ENCODE results near the gene ASB13.
A peak's percentile ranks its signal among the peaks of the same experiment; 100 is the strongest.
"Not testable (repeated sequence)": the region's sequence is repeated elsewhere in the genome, so short reads cannot be mapped to it uniquely, and the experiment has no call there.

The ASB13 gene

DNA sequence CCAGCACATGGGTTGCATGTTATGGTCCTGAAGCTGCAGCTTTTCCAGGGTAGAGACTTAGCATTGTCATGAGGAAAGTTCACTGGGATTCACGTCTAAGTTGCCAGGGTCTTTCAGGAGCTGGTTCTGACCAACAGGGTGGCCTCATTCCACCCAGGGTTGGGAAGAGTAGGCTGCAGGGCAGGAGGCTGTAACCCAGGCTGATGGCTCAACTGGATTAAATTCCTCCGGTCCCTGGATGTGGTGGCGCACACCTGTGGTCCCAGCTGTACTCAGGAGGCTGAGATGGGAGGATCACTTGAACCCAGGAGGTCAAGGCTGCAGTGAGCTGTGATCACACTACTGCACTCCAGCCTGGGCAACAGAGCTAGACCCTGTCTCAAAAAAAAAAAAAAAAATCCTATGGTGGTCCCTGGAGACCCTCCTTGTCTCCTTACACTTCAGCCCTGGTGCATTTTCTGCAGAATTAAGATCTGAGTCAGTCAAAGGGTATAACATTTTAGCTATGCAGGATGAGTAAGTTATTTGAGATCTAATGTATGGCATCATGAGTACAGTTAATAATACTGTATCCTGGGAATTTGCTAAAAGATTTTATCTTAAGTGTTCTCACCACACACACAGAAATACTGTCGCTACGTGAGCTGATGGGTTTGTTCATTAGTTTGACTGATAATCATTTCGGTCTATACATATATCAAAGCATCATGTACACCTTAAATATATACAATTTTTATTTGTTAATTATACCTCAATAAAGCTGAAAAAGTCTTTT lies 44.0 kb downstream of the ASB13 start:
- DNase-seq, result no peak

DNA sequence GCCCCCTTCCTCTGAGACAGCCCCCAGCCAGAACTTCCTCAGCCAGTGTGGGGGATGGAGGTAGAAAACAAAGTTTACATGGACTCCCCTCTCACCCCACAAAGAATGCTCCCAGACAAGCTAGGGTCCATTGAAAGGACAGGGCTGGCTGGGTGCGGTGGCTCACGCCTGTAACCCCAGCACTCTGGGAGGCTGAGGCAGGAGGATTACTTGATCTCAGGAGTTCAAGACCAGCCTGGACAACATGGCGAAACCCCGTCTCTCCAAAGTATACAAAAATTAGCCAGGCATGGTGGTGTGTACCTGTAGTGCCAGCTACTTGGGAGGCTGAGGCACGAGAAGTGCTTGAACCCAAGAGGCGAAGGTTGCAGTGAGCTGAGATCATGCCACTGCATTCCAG lies 45.0 kb downstream of the ASB13 start:
- DNase-seq, result not testable (repeated sequence)

DNA sequence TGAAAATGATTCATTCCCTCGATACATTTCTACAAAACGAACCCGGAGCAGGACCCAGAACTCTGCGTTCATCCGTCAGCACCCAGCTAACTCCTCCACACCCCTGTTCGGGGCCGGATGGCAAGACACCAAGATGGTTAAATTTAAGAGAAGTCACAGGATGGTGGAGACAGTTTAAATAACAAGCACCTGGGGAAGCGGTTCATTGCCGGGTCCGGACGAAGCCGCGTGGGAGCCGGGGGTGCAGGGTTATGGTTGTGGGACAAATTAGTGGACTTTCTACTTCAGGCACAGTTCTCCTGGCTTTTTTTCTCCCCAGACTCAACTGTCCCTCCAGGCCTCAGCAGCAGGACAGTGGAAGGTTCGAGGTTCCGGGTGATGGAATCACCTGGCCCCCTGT lies 45.4 kb downstream of the ASB13 start:
- DNase-seq, result no peak

DNA sequence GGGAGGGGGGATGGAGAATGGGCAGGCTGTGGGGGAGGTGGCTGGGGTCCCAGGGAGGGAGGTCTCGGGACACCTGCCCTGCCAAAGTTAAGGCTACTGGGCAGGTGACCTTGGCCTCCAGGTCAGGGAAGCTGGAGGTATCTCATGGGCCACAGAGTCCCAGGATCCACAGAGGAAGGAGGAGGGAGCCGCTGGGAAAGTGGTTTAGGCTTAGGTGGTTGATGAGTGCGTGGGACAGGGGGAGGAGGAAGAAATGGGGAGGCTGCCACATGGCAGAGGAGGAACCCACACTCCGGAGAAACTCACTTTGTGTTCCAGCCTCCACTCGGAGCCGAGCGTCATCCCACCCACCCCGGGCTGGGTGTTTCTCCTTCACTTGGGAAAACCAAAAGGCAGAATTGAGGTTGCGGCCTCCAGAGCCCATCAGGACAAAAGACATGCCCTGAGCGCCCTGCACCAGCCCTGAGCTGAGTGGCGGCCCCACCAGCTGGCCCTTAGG lies 46.1 kb downstream of the ASB13 start:
- no peak for DNase-seq

- DNase-seq, result peak; percentile 73
These were observed 46.8 kb downstream of the ASB13 start for GRCh38 chr10:5619362-5620211.

DNA sequence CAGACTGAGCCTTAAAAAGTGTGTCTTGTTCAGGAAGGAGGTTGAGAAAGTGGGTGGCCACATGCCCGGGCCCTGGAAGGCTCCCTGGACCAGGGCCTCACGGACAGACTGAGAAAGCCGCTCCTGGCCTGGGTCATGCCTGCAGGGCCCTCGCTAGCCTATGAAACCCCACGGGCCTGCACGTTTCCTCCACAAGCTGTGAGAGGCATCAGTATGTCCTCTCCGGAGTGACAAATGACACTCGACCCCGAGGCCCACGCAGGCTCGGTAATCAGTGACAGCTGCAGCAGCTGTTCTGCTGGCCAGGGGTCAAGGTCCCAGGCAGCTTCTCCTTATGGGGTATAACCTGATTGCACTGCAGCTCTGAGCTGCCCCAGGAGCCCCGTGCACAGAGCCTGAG lies 47.6 kb downstream of the ASB13 start:
- DNase-seq, result no peak

DNA sequence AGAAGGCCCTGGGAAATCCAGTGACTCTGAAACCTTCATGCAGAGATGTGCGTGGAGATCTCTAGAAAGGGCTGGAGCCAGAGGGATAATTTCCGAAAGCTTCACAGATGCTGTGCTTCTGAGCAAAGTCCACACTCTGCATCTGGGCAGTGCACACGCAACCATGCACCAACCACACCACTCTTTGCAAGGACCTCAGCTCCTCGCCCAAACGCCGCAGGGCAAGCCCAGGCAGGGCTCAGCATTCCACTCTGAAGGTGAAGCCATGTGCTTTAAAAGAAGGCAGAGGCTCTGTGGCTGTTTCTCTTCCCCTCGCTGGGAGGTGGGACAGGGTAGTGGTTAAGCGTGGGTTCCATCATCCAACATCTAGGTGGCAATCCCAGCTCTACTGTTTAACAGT lies 48.4 kb downstream of the ASB13 start:
- no peak for DNase-seq

- DNase-seq, result no peak
These were observed 48.9 kb downstream of the ASB13 start for GRCh38 chr10:5617521-5617920.

GRCh38 chr10:5616836-5617235 lies 49.6 kb downstream of the ASB13 start:
- peak; percentile 46 for DNase-seq

GRCh38 chr10:5616046-5616445 lies 50.3 kb downstream of the ASB13 start:
- no peak for DNase-seq

DNA sequence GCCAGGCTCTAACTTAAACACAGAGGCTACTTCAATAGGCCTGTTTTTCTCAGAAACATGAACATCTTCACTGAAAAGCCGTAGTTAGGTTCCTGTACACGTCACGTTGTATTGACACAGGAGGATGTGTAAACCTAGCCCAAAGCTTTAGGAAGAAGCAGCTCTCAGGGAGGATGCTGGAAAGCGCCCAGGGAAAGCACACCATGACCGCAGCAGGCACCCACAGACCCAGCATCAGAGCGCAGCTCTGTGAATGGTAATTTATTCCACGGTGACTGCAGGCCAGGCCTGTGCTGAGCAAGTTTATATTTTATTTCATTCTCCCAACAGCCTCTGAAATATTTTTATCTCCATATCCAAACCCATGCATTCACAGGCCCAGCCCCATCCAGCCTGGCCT lies 51.1 kb downstream of the ASB13 start:
- DNase-seq, result no peak

- peak; percentile 79 for DNase-seq
These were observed 52.2 kb downstream of the ASB13 start for GRCh38 chr10:5614155-5614721.

- DNase-seq, result no peak
These were observed 52.8 kb downstream of the ASB13 start for GRCh38 chr10:5613481-5614154.

- no peak for DNase-seq
These were observed 54.3 kb downstream of the ASB13 start for GRCh38 chr10:5611899-5612680.

- no peak for DNase-seq
These were observed 56.3 kb downstream of the ASB13 start for GRCh38 chr10:5609952-5610616.

- no peak for DNase-seq
These were observed 57.7 kb downstream of the ASB13 start for GRCh38 chr10:5608608-5609220.

- no peak for DNase-seq
These were observed 58.8 kb downstream of the ASB13 start for GRCh38 chr10:5607594-5607993.

GRCh38 chr10:5606864-5607263 lies 59.5 kb downstream of the ASB13 start:
- DNase-seq, result no peak

DNA sequence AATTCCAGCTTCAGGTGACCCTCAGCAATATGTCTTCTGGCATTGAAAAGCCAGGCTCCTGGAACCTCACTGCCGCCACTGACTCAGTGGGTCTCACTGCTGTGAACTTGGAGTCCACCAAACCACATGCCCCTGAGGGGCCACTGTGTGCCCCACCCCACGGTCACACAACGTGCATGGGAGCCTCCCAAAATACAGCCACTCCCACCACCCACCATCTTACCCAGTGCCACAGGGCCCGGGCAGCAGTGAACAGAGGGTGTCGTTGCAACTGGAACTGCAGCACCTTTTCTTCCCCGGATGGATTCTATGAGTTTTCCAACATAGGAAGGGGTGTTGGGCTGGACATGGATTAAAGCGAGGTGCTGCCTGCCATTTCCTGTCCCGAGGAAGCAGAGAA lies 60.1 kb downstream of the ASB13 start:
- no peak for DNase-seq

- peak; percentile 20 for DNase-seq
These were observed 61.4 kb downstream of the ASB13 start for GRCh38 chr10:5604961-5605360.

- DNase-seq, result no peak
These were observed 62.0 kb downstream of the ASB13 start for GRCh38 chr10:5604236-5604925.

Measured in eye (tissue), 1 donor.